LoVo (cell line): ENCODE results near the gene WIPI1.
"Not testable (repeated sequence)": the region's sequence is repeated elsewhere in the genome, so short reads cannot be mapped to it uniquely, and the experiment has no call there.

ENCODE experiments used
- DNase-seq: peaks from one replicate; pipeline ENCODE4 v3.0.0-alpha.2; 2016; ENCODE audit warnings: low spot score

Gene WIPI1

GRCh38 chr17:68384471-68384870 lies 72.8 kb downstream of the WIPI1 start:
- DNase-seq = no peak

GRCh38 chr17:68383443-68384321 lies 73.6 kb downstream of the WIPI1 start:
- peak; percentile 35 for DNase-seq

- no peak for DNase-seq
Measured at GRCh38 chr17:68383120-68383442, 74.2 kb downstream of the WIPI1 start.

GRCh38 chr17:68382582-68383085 lies 74.7 kb downstream of the WIPI1 start:
- DNase-seq = no peak

GRCh38 chr17:68381076-68381900 lies 76.0 kb downstream of the WIPI1 start:
- DNase-seq = peak; percentile 61

GRCh38 chr17:68379692-68380677 lies 77.3 kb downstream of the WIPI1 start:
- no peak for DNase-seq

GRCh38 chr17:68379177-68379510 lies 78.2 kb downstream of the WIPI1 start:
- DNase-seq = no peak

- no peak for DNase-seq
Measured at GRCh38 chr17:68378268-68379176, 78.8 kb downstream of the WIPI1 start.

- DNase-seq = no peak
Measured at GRCh38 chr17:68377771-68378267, 79.5 kb downstream of the WIPI1 start.

- DNase-seq = not testable (repeated sequence)
Measured at GRCh38 chr17:68376178-68376577, 81.1 kb downstream of the WIPI1 start.

GRCh38 chr17:68375566-68375965 lies 81.7 kb downstream of the WIPI1 start:
- DNase-seq = no peak
